Activated CD4-positive, alpha-beta T cell treated with anti-CD3 and anti-CD28 coated beads, Interleukin-2, amount 50 U/mL, for 16 hours (primary cell): ENCODE results near the gene UTS2R.
"Not testable (repeated sequence)": the region's sequence is repeated elsewhere in the genome, so short reads cannot be mapped to it uniquely, and the experiment has no call there.

Experiments used
- DNase-seq: peaks from one replicate; pipeline ENCODE4 v3.0.0-alpha.2; 2020

UTS2R gene

GRCh38 chr17:82376042-82376730 lies 4.6 kb downstream of the UTS2R start:
- DNase-seq, result no peak

DNA sequence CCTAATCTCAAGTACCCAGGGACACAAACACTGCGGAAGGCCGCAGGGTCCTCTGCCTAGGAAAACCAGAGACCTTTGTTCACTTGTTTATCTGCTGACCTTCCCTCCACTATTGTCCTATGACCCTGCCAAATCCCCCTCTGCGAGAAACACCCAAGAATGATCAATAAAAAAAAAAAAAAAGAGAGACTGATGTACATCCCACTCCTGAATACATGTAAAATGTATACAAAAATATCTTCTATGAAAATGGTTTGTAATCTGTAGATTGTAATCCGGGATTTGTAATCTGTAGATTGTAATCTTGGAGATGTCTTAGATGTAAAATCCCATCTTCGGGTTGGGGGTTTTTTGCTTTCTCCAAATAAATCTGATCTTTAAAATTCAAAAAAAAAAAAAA lies 5.7 kb downstream of the UTS2R start:
- not testable (repeated sequence) for DNase-seq

GRCh38 chr17:82377924-82378740 lies 6.6 kb downstream of the UTS2R start:
- DNase-seq, result no peak

DNA sequence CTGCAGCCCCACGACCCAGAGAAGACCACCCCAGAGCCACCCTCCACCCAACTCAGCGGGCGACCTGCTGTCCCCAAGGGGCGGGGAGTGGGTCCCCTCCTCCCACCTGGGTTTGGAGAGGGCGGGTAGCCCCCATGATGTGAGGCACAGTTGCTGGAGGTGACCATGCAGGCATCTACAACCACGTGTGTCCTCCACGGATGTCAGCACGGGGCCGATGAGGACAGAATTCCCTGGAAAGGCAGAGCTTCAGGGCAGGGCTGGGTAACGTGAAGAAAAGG lies 7.1 kb downstream of the UTS2R start:
- no peak for DNase-seq

GRCh38 chr17:82380860-82381702 lies 9.5 kb downstream of the UTS2R start:
- DNase-seq, result no peak

DNA sequence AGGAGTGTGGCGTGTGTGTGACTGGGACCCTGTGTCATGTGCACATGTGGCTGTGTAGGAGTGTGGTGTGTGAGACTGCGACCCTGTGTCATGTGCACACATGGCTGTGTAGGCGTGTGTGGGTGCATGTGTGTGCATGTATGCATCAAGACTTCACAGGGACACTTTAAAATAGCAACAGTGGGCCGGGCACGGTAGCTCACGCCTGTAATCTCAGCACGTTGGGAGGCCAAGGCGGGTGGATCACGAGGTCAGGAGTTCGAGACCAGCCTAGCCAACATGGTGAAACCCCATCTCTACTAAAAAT lies 10.1 kb downstream of the UTS2R start:
- not testable (repeated sequence) for DNase-seq

GRCh38 chr17:82382220-82382932 lies 10.8 kb downstream of the UTS2R start:
- DNase-seq, result not testable (repeated sequence)

- no peak for DNase-seq
Measured at GRCh38 chr17:82382933-82383255, 11.3 kb downstream of the UTS2R start.

DNA sequence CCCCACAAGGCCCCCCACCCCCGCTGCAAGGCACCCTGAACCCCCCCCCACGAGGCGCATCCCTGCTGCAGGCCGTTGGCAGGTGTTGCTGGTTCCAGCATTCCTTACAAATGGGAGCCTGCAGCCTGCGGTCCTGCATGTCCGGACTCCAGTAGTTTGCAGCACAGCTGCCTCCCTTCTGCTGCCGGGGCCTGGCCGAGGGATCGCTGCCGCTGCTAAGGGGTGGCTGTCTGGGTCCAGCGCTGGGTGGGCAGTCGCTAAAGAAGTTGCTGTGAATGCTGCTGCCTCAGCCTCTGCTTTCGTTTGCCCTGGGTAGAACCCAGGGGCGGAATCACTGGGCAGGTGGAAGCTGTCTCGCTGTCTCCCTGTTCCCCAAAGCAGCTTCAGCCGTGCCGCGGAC lies 11.8 kb downstream of the UTS2R start:
- DNase-seq, result no peak

- DNase-seq, result no peak
Measured at GRCh38 chr17:82384051-82384729, 12.6 kb downstream of the UTS2R start.

DNA sequence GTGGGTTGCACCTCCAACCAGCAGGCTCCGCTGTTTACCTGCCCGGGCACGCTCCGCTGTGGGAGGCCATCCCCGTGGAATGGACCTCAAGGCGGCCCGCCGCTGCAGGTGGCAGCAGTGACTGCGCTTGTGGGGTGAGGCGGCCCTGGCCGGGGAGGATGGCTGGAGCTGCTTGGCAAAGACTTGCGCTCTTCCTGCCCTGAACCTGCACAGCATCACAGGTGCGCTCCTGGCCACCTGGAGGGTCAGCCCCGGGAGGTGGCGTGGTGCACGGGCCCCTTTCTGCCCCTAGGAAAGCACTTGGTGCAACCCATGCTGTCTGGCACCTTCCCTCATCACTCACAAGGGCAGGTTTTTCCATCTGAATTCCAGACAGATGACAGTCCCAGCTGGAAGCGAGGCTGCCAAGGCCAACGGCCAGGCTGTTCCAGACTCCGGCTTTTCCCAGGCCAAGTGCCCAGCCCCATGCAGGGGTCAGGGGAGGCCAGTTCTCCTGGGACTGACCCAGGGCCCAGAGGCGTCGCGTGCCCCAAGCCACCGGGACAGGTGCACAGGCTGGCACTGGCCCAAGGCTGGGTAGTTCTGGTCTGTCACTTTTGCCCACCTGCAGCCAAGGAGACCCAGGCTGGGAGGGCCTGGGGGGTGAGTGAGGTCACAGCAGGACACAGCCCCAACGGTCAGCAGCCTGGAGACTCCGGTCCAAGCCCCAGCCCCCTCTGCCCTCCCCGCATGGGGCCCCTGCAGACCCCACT lies 13.3 kb downstream of the UTS2R start:
- no peak for DNase-seq

GRCh38 chr17:82385559-82386254 lies 14.1 kb downstream of the UTS2R start:
- no peak for DNase-seq

DNA sequence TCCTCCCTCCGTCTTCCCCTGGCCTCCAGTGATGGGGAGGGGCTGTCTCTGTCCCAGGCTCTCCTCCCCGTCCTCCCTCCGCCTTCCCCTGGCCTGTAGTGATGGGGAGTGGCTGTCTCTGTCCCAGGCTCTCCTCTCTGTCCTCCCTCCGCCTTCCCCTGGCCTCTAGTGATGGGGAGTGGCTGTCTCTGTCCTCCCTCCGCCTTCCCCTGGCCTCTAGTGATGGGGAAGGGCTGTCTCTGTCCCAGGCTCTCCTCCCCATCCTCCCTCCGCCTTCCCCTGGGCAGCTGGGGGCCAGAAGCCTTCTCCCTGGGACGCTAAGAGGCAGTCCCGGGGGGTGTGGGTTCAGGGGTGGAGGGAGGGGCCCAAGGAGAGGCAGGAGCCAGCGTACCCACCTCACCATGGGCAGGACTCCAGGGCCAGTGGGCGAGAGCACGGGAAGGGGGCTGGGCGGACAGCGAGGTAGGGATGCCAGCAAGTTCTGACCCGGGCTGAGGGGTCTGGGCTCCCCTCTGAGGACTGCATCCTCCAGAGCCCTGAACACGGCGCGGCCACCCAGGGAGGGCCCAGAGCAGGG lies 14.8 kb downstream of the UTS2R start:
- DNase-seq, result no peak

DNA sequence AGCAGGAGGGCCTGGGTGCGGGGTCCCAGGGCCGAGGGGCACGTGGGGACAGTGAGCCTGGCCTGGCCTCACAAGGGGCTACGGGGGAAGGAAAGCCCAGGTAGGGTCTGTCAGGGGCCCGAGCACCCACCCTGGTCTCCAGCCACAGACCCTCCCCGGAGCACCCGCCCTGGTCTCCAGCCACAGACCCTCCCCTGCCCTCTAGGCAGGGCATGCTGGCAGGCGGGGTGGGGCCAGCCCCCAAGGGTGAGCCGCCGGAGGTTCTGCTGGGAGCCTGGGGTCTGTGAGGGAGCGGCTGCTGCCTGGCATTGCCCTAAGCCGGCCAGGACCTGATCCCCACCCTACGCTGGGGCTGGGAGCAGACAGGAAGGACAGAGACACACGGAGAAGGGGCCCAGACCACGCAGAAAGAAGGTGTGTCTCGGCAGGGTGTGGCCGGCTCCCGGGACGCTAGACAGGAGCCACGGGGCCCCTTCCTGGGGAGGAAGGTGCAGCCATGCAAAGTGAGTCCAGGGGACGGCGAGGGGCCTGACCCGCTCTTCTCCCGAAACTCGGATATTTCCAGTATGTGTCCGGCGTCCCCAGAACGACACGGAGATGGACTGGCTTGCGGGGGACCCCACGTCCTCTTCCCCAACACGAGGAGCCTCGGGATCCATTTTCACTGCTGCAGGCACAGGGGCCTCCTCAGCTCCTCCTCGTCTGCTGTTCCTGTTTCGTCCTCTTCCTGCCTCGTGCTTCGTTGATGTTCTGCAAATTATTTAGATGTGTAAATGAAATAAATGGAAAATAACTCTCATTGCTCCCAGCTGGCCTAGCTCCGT lies 15.5 kb downstream of the UTS2R start:
- DNase-seq, result no peak

GRCh38 chr17:82387705-82388106 lies 16.1 kb downstream of the UTS2R start:
- DNase-seq, result no peak

DNA sequence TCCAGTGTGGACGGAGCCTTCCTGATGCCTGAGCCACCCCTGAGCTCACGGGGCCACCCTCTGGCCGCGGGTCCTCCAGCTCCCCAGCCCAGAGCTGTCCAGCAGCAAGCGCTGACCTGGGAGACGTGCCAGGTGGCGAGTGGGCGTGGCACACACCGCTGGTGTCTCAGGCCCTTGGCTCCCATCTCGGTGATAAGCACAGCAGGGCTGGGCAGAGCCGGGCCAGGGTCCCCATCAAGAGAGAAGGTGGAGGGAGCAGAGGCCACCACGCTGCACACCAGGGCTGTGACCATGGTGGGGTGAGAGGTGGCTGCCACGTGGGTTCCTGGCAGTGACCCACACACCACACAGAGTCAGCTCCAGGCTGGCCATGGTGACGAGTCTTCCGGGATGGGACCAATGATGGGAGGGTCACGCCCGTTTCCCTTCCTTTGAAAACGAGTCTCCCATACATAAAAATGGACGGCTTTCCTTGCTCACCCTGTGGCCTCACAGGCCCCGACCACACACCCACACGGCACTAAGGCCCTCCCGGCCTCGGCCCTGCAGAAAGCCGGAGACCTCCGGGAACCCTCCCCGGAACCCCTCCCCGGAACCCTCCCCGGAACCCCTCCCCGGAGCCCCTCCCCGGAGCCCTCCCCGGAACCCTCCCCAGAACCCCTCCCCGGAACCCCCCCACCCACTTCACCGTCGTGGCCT lies 16.8 kb downstream of the UTS2R start:
- DNase-seq, result no peak

- DNase-seq, result no peak
Measured at GRCh38 chr17:82388922-82389283, 17.3 kb downstream of the UTS2R start.

DNA sequence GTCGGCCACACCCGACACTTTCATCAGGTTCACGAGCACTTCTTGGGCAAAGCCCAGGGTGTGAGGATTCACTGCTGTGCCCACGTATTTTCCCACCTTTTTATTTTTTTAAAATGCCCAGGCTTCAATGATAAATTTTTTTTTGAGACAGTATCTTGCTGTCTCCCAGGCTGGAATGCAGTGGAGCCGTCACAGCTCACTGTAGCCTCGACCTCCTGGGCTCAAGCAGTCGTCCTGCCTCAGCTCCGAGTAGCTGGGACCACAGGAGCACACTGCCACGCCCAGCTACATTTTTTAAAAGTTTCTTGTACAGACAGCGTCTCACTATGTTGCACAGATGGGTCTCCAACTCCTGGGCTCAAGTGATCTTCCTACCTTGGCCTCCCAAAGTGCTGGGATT lies 17.8 kb downstream of the UTS2R start:
- DNase-seq, result no peak

GRCh38 chr17:82390015-82390859 lies 18.7 kb downstream of the UTS2R start:
- no peak for DNase-seq
